ENCODE measurements around the gene WNK4. TPM values are rescaled to one million over a fixed set of nuclear protein-coding genes. Genes with fewer than 3 reads are reported as not detected.
A peak's percentile ranks its signal among the peaks of the same experiment; 100 is the strongest.

WNK4 gene
- total and polyA plus RNA-seq, 7 donors, result 0.28 to 14.4 (median 13.6) TPM; not detected in 3

GRCh38 chr17:42751628-42752027, 28.8 kb upstream of the WNK4 start:
- Histone ChIP-seq H3K4me1 (peaks cover 0 to 8% (median 3%) of the 10 kb centered on the region in 4 donors), H3K27me3 (no peaks in the 10 kb centered on the region), H3K27ac (no peak overlapping the region), H3K36me3 (no peaks in the 10 kb centered on the region), H3K9me3 (no peaks in the 10 kb centered on the region), H3K4me3 (no peak overlapping the region)
- intact Hi-C loops (cut with DNase I), result no loop called here
- TF ChIP-seq, protein P1, sequence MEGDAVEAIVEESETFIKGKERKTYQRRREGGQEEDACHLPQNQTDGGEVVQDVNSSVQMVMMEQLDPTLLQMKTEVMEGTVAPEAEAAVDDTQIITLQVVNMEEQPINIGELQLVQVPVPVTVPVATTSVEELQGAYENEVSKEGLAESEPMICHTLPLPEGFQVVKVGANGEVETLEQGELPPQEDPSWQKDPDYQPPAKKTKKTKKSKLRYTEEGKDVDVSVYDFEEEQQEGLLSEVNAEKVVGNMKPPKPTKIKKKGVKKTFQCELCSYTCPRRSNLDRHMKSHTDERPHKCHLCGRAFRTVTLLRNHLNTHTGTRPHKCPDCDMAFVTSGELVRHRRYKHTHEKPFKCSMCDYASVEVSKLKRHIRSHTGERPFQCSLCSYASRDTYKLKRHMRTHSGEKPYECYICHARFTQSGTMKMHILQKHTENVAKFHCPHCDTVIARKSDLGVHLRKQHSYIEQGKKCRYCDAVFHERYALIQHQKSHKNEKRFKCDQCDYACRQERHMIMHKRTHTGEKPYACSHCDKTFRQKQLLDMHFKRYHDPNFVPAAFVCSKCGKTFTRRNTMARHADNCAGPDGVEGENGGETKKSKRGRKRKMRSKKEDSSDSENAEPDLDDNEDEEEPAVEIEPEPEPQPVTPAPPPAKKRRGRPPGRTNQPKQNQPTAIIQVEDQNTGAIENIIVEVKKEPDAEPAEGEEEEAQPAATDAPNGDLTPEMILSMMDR (IDR thresholded peaks at IDR 0.05), result no peak
- TF ChIP-seq POLR2A (IDR thresholded peaks at IDR 0.05), result no peak
- no peak for TF ChIP-seq EP300 (IDR thresholded peaks at IDR 0.05)
- TF ChIP-seq POLR2AphosphoS5 (IDR thresholded peaks at IDR 0.05), result no peak
- 82% methylated on average over 7 of the region's 7 CpGs for WGBS, 2 donors
- no peak for DNase-seq

- Histone ChIP-seq H3K9me3 (no peaks in the 10 kb centered on the region), H3K36me3 (no peaks in the 10 kb centered on the region), H3K27ac (peak overlapping the region in 1 of 4 donors; percentile 40), H3K4me3 (no peak overlapping the region), H3K4me1 (peaks cover 0 to 8% (median 3%) of the 10 kb centered on the region in 4 donors), H3K27me3 (no peaks in the 10 kb centered on the region)
- TF ChIP-seq, protein P1 (IDR thresholded peaks at IDR 0.05), result no peak
- TF ChIP-seq POLR2AphosphoS5 (IDR thresholded peaks at IDR 0.05), result peak in 1 of 4 donors; percentile 50
- WGBS, 2 donors, result 81 to 85% methylated on average over 3 of the region's 3 CpGs
- peak; percentile 90 for DNase-seq
- intact Hi-C loops (cut with DNase I), result no loop called here
Measured at GRCh38 chr17:42754782-42755181, 25.6 kb upstream of the WNK4 start.

GRCh38 chr17:42759982-42760651, 20.3 kb upstream of the WNK4 start:
- DNase-seq, result no peak
- intact Hi-C loops (cut with DNase I), result no loop called here
- TF ChIP-seq EP300 (IDR thresholded peaks at IDR 0.05), result no peak
- TF ChIP-seq POLR2A (IDR thresholded peaks at IDR 0.05), result no peak
- TF ChIP-seq POLR2AphosphoS5 (IDR thresholded peaks at IDR 0.05), result no peak
- TF ChIP-seq, protein P1 (IDR thresholded peaks at IDR 0.05), result no peak
- H3K27ac ChIP-seq, result peak overlapping the region in 2 of 4 donors; percentile 43 to 77
- H3K9me3 ChIP-seq, result no peaks in the 10 kb centered on the region
- peaks cover 0 to 20% (median 17%) of the 10 kb centered on the region in 4 donors for H3K4me1 ChIP-seq
- WGBS, 2 donors, result 52% methylated on average over 11 of the region's 11 CpGs
- H3K36me3 ChIP-seq, result no peaks in the 10 kb centered on the region
- H3K4me3 ChIP-seq, result peak overlapping the region in 3 of 4 donors; percentile 50 to 64 (median 57)
- peaks cover 4 to 29% (median 20%) of the 10 kb centered on the region in 3 donors for H3K27me3 ChIP-seq

- H3K4me3 ChIP-seq, result peak within 1 kb of the TSS; percentile 14 to 64 (median 54)
- H3K27ac ChIP-seq, result peak within 1 kb of the TSS; percentile 34 to 77 (median 54)
- intact Hi-C loops (cut with DNase I), result no loop called here
- TF ChIP-seq POLR2AphosphoS5 (IDR thresholded peaks at IDR 0.05), result no peak
- TF ChIP-seq, protein P1 (IDR thresholded peaks at IDR 0.05), result no peak
- TF ChIP-seq POLR2A (IDR thresholded peaks at IDR 0.05), result no peak
- TF ChIP-seq EP300 (IDR thresholded peaks at IDR 0.05), result no peak
- H3K27me3 ChIP-seq, result peaks cover 4 to 29% (median 20%) of the 10 kb centered on the region in 3 donors
- no peaks in the 10 kb centered on the region for H3K9me3 ChIP-seq
- H3K36me3 ChIP-seq, result no peaks in the 10 kb centered on the region
- peak; percentile 68 for DNase-seq
- H3K4me1 ChIP-seq, result peaks cover 0 to 20% (median 17%) of the 10 kb centered on the region in 4 donors
- WGBS, 2 donors, result 6 to 7% methylated on average over 92 of the region's 92 CpGs
Measured at GRCh38 chr17:42760652-42761581, 19.5 kb upstream of the WNK4 start, which contains the start of gene RAMP2. Gene RAMP2 (plus strand): TSS chr17:42761227. CDS start chr17:42761262, 35 bp downstream.
